ENCODE data around the gene DUS1L.

Gene DUS1L

DNA sequence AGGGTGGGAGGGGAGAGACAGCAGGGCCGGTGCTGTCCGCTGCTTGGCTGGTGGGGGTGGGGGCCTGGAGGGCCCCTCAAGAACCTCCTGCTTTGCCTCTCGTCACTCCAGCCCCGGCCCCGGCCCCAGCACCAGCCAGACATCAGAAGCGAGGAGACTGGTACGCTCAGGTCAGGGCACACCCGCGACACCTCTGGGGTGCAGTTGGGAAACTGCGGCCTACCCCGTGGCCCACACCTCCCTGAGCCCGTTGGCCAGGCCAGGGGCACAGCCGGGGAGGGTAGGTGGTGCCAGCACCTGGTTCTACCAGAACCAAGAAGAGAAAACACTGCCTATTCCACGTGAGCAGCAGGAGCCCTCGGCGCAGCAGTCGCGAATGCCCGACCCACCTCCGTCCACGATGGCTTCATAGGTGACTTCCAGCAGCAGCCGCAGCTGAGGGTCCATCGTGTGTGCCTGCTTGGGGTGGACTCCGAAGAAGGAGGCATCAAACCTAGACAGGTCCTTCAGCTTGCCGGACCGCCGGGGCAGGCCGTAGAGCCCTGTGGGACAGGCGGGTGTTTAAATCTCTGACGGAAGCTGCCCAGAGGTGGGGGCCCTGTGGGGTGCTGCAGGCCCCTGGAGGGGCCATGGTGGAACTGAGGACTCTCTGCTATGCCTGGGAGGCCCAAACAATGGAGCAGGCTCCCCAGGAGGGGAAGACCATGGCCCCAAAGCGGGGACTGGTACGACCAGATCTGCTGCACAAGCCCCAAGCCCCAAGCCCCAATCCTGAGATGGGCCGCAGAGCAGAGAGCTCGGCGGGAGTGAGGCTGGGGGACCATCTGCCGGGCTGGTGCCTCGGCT is 29.6 kb upstream of the DUS1L start:
- Histone ChIP-seq H3K27ac (peak overlapping the region; percentile 11; the same call in 1 of the 2 replicates), H3K27me3 (ENCODE audit: insufficient read depth, low read depth, severe bottlenecking) (no peaks in the 10 kb centered on the region), H3K4me3 (ENCODE audit: low read depth, low read length) (no peak overlapping the region), H3K9me3 (ENCODE audit: severe bottlenecking) (peaks cover 2% of the 10 kb centered on the region), H3K36me3 (peaks cover 79% of the 10 kb centered on the region)
- TF ChIP-seq, protein P1, sequence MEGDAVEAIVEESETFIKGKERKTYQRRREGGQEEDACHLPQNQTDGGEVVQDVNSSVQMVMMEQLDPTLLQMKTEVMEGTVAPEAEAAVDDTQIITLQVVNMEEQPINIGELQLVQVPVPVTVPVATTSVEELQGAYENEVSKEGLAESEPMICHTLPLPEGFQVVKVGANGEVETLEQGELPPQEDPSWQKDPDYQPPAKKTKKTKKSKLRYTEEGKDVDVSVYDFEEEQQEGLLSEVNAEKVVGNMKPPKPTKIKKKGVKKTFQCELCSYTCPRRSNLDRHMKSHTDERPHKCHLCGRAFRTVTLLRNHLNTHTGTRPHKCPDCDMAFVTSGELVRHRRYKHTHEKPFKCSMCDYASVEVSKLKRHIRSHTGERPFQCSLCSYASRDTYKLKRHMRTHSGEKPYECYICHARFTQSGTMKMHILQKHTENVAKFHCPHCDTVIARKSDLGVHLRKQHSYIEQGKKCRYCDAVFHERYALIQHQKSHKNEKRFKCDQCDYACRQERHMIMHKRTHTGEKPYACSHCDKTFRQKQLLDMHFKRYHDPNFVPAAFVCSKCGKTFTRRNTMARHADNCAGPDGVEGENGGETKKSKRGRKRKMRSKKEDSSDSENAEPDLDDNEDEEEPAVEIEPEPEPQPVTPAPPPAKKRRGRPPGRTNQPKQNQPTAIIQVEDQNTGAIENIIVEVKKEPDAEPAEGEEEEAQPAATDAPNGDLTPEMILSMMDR (IDR thresholded peaks at IDR 0.05; ENCODE audit: low read depth, low read length): no peak
- peak; percentile 31 for DNase-seq

DNA sequence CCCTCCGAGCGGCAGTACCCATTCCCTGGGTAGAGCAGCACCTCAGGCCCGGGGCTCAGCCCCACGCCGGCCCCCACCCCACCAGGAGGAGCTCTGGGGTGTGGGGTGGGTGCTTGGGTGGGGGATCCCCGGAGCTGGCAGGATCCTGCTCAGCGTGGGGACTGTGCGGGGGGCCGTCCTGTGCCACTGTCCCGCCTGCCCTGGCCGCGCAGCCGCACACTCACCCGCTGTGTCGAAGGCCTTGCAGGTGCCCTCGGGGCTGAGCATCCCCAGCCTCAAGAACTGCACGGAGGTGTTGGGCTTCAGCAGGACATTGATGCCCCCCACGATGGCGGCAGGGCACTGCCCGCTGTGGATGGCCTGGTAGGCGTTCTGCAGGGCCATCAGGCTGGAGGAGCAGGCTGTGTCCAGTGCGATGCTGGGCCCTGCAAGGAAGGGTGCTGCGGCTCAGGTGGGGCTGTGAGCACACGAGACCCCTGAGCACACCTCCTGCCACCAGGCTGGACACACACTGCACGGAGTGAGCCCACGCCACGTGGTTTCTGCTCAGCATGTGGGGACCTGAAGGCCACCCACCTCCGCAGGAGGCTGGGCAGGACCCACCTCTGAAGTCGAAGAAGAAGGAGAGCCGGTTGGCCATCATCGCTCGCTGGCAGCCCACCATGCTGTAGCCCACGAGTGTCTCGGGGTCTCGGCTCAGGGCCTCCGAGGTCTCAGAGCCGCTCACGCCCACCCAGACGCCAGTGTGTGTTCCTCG is 27.6 kb upstream of the DUS1L start:
- peaks cover 4% of the 10 kb centered on the region for H3K9me3 ChIP-seq (ENCODE audit: severe bottlenecking)
- no peaks in the 10 kb centered on the region for H3K27me3 ChIP-seq (ENCODE audit: insufficient read depth, low read depth, severe bottlenecking)
- H3K4me3 ChIP-seq (ENCODE audit: low read depth, low read length): no peak overlapping the region
- H3K36me3 ChIP-seq: peaks cover 96% of the 10 kb centered on the region
- H3K27ac ChIP-seq: no peak overlapping the region
- peak; percentile 7 for DNase-seq
- TF ChIP-seq, protein P1 (IDR thresholded peaks at IDR 0.05; ENCODE audit: low read depth, low read length): no peak

DNA sequence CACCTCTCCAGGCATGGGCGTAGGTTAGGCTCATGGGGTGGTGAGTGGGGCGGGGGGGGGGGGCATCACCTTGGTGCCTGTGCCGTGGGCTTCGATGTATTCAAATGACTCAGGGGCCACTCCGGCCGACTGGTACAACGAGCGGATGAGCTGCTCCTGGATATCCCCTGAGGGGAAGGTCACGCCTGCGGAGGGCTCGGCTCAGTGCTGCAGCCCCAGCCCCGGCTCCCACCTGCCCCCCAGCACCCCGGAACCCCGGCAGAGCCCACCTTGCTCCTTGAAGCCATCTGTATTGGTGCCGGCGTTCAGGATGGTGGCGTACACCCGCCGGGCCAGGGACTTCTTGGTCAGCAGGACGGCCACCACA is 27.0 kb upstream of the DUS1L start:
- H3K27me3 ChIP-seq (ENCODE audit: insufficient read depth, low read depth, severe bottlenecking): no peaks in the 10 kb centered on the region
- no peak for DNase-seq
- no peak overlapping the region for H3K4me3 ChIP-seq (ENCODE audit: low read depth, low read length)
- peaks cover 98% of the 10 kb centered on the region for H3K36me3 ChIP-seq
- no peak overlapping the region for H3K27ac ChIP-seq
- TF ChIP-seq, protein P1 (IDR thresholded peaks at IDR 0.05; ENCODE audit: low read depth, low read length): no peak
- H3K9me3 ChIP-seq (ENCODE audit: severe bottlenecking): peaks cover 4% of the 10 kb centered on the region

DNA sequence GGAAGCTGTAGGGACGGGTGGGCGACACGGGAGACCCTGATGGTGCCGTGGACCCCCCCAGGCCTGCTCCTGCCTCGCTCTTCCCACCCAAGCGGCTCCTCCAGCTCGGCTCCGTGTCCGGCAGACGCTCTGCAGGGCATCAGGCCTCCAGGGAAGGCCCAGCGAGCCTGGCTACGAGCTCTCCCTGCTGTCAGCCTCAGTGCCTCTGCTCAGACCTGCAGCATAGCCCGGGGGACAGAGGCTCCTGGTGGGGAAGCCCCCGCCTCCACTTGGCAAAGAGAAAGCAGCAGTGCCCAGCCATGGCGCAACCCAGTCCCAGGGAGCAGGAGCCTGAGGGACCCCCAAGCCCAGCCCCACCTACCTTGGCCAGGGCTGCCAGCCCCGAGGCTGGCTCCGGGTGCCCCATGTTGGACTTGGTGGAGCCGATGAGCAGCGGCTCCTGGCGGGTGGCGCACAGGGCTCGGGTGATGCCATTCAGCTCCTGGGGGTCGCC is 26.5 kb upstream of the DUS1L start:
- peaks cover 98% of the 10 kb centered on the region for H3K36me3 ChIP-seq
- peaks cover 4% of the 10 kb centered on the region for H3K9me3 ChIP-seq (ENCODE audit: severe bottlenecking)
- no peaks in the 10 kb centered on the region for H3K27me3 ChIP-seq (ENCODE audit: insufficient read depth, low read depth, severe bottlenecking)
- H3K27ac ChIP-seq: no peak overlapping the region
- no peak overlapping the region for H3K4me3 ChIP-seq (ENCODE audit: low read depth, low read length)
- TF ChIP-seq, protein P1 (IDR thresholded peaks at IDR 0.05; ENCODE audit: low read depth, low read length): no peak
- no peak for DNase-seq

DNA sequence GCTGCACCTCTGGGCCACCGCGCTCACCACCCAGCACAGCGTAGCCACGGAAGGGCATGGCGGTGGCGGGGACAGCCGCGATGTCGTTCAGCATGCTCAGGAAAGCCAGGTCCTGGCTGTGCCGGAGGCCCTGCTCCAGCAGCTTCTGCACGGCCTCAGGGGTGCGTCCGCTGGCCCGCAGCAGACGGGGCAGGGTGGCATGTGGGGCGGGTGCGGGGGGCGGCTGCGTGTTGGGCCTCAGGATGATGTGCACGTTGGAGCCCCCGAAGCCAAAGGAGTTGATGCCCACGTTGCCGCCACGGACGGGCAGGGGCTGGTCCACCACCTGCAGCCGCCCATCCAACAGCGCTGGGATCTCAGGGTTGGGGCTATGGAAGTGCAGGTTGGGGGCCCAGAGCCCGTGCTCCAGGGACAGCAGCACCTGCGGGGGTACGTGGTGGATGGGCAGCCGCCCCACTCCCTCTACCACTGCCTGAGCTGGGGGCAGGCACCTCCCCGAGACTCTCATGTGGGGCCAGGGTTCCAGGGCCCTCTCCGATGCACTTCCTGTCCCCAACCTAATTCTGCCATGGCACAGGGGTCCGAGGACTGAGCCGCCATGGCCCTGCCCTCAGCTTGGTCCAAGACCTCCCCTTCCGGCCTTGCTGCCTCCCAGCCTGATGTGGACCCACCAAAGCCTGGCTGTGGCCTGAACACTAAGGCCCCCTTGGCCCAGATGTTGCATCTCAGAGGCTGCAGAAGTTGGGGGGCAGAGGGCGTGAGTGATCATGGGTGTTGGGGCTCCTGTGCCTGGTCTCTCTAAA is 25.9 kb upstream of the DUS1L start:
- H3K27me3 ChIP-seq (ENCODE audit: insufficient read depth, low read depth, severe bottlenecking): no peaks in the 10 kb centered on the region
- H3K4me3 ChIP-seq (ENCODE audit: low read depth, low read length): no peak overlapping the region
- peaks cover 97% of the 10 kb centered on the region for H3K36me3 ChIP-seq
- H3K27ac ChIP-seq: no peak overlapping the region
- H3K9me3 ChIP-seq (ENCODE audit: severe bottlenecking): peaks cover 2% of the 10 kb centered on the region
- TF ChIP-seq, protein P1 (IDR thresholded peaks at IDR 0.05; ENCODE audit: low read depth, low read length): no peak
- no peak for DNase-seq
